DMS114 treated with DMSO at 0.1 percent for 48 hours (cell line): ENCODE results near the gene UBE3D.

Source experiments
- DNase-seq: peaks from one replicate; lab custom pipeline; 2025; ENCODE audit not compliant: unreplicated experiment; lab: John Stamatoyannopoulos, UW

UBE3D gene

DNA sequence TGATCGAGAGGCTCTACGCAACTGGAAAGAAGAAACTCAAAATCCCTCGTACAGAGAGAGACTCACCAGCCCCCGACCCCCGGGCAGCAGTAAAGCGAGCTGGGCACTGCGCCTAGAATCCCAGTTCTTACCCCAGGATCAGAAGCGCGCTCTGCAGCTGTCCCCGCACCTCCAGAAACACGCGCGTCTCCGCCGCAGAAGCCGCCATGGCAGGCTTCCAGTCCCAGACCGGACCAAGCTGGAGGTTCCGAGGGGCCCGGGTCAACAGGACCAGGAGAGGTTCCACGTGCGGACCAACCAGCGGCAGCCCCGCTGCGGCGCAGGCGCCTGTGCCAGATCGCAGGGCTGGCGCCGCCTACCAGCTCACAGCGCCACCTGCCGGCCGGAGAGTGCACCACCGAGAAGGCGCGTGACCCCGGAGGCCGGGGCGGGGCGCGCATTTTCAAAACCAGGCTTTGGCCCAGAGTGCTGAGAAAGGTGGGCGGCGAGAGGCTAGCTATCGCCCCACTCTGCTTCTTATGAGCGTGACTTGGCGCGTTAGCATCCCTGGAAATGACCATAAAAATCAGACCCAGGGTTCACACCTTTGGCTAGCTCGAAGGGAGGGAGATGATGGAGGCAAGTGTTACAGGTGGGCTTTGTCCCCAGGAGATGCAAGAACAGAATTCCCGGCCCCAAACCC is at the start of gene UBE3D:
Gene UBE3D (minus strand): TSS at position 331 of the 682 bp plus-strand sequence. CDS start 123 bp downstream, at position 208.
- peak; percentile 70 for DNase-seq

DNA sequence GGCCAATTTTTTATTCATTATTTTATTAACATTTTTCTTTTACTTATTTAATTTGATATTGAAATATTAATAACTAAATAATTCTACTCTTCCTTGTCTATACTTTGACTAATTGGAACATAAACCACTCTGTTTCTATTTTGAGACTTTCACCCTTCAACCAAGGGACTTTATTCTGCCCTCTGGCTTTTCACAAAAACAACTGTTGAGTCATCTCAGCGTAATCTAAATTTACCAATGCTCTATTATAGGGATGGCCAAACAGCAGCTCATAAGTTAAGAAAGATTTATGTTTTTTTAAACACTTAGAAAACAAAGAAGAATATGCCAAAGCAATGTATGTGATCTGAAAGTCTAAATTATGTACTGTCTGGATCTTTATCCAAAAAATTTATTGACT is 48.5 kb upstream of the UBE3D start:
- DNase-seq: no peak

- no peak for DNase-seq
Observed at GRCh38 chr6:83113258-83113657, 47.6 kb upstream of the UBE3D start.

DNA sequence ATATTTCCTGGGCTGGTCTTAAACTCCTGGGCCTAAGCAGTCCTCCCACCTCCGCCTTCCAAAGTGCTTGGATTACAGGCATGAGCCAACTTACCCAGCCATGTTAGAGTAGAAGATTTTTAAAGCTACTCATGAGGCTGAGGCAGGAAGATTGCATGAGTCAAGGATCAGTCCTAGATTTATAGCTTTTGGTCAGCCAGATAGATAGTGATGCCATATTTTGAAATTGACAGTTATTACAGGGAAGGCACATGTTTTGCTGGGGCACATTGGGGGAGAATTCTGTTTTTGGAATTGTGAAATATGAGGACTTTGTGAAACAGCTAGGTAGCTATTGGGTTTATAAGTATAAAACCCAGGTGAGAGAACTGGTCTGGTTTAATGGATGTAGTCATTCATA is 42.7 kb upstream of the UBE3D start:
- no peak for DNase-seq

DNA sequence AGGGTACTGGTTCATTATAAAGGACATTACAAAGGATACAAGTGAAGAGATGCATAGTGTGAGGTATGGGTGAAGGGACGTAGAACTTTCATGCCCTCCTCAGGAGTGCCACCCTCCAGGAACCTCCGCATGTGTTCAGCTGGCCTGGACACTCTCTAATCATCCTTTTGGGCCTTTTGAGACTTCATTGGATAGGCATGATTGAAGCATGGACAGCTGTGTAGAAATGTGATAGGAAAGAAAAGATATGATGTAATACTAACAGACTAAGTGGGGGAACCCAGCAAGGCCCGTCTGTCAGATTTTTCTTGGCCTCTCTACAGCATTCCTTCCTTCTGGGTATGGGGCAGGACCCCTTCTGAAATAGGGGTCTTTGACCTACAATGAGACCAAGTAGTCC is 32.9 kb upstream of the UBE3D start:
- no peak for DNase-seq

DNA sequence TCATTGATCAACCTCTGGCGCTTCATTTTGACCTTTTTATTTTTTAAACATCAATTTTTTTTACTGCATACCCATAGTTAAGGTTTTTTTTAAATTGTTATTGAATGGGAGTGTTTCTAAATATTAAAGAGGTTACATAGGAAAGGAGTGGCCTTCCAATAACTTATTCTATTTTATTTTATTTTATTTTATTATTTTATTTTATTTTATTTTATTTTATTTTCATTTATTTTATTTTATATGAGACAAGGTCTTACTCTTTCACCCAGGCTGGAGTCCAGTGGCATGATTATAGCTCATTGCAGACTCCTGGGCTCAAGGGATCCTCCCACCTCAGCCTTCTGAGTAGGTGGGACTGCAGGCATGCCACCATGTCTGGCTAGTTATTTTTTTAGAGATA is 32.0 kb upstream of the UBE3D start:
- DNase-seq: no peak

- DNase-seq: no peak
Observed at GRCh38 chr6:83097204-83097603, 31.6 kb upstream of the UBE3D start.

- DNase-seq: no peak
Observed at GRCh38 chr6:83096791-83097190, 31.1 kb upstream of the UBE3D start.

DNA sequence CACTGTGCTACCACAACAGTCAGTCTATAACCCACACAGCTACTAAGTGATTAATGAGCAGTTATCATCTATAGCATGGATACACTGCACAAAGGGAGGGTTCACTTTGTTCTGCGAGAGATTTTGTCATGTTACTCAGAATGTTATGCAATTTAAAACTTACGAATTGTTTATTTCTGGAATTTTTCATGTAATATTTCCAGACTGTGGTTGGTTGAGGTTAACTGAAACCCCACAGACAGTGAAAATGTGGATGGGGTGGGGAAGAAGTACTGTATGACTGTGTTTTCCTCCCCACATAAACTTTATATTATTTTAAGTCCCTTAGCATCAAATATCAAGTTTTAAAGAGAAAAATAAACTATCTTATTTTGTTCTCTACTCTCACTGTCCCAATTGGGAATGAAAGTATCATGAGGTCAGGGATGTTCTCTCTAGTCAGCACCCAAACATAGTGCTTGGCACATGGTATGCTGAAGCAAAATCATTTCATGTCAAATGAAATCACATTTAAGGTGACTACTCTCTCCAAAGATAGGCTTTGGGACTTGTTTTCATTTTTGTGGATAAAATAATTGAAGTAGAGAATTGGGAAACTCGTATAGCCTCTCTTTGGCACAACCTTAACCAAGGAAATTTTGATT is 27.2 kb upstream of the UBE3D start:
- no peak for DNase-seq

DNA sequence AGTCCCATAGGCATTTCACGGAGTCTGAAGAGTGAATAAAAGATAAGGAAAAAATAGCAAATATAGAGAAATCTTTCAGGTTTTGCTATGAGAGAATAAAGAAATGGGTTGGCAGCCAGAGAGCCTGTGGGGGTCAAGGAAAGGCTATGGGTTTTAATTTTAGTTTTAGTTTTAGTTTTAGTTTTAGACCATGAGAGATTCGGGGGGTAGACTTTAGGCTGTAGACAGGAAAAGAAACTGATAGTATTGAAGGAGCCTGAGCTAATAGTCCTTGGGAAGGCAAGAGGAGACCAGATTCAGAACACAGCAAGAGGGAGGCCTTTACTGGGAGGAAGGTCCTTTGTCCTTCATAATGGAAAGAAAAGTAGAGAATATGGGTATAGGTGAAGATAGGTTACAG is 21.1 kb upstream of the UBE3D start:
- DNase-seq: no peak

DNA sequence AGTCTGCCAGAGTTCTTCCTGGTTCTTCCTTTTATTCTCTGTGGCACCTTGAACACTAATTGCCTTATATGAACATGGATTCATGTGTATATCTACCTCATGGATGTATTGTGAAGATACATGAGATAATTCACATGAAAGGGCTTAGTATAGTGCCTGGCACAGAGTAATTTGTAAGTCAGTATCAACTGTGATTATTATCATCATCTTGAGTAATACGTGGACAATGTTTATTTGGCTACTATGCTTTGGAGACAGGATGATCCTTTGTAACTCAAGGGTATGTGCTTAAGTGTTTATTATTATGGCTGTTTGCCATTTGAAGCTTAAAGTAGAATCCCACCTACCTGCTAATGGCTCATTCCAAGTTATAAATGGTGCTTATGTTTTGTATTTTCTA is 17.8 kb upstream of the UBE3D start:
- no peak for DNase-seq

DNA sequence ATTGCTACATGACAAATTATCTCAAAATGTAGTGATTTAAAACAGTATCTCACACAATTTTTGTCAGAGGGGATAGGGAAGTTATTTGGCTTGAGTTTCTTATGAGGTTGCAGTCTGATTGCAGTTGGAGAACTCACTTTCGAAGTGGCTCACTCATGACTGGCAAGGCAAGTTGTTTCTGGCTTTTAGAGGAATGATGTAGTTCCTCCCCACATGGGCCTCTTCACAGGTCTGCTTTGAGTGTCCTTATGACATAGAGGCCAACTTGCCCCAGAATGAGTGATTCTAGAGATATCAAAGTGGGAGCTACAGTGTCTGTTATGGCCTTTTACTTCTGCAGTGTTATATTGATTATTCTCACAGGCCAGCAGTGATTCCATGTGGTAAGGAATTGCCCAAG is 8.0 kb upstream of the UBE3D start:
- DNase-seq: no peak

DNA sequence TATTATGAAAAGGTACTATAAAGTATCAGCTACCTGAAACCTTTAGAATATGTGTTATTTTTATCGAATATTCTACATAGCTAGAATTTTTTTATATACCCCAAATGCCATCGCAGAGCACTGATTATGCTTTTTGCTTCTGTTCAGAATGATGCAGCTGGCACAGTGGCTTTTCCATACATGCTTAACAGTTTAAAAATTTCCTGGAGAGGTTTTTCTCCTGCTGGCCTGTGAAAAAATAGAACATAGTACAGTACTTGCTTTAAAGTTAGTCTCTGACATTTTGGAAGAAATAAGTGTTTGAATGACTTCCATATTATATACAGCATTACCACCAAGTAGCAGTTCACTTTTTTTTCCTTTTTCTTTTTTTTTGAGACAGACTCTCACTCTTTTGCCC is 7.1 kb upstream of the UBE3D start:
- no peak for DNase-seq

DNA sequence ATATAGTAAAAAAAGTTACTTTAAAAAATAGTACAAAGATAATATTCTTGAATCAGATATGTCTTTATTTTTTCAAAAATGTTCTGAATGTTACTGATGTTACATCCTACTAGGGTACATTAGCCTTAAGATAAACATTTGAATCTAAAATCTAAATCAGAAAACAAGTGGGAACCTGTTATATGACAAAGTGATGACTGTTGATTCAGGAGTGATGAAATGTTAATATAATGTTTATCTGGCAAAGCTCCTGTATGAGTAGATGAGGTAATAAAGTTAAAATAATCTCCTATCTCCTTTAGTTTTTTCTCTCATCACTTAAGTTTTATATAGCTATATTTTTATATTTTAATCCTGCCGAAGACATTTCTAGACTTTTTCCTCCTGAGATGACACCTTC is 6.1 kb upstream of the UBE3D start:
- no peak for DNase-seq

DNA sequence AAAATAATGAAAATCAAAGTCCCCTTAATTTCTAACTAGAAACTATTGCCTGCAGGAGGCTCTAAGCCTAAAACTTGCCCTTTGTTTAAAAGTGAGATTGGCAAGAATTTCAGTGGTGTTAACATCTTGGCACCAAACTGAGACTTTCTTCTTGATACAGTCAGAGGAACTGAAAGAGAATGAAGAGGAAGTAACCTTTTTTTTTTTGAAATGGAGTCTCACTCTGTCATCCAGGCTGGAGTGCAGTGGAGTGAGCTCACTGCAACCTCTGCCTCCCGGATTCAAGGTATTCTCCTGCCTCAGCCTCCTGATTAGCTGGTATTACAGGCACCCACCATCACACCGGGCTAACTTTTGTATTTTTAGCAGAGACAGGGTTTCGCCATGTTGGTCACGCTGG is 5.4 kb upstream of the UBE3D start:
- no peak for DNase-seq

DNA sequence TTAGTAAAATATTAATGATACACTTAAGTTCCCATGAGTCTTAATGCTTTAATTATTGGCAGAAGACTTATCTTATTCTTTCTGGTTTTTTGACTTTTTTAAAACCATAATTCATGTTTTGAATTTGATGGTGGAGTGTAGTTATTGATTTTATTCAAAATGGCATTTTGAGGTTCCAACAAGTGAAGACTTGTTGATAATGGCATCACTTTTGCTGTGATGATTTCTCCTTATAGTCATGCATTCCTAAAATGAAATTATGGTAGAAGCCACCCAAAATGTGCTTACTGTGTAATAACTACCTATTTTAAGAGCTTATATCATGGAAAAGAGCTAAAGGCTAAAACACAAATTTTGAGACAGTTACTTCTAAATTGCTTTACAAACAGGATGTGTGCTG is 4.0 kb upstream of the UBE3D start:
- no peak for DNase-seq

- DNase-seq: no peak
Observed at GRCh38 chr6:83068616-83069015, 3.0 kb upstream of the UBE3D start.

DNA sequence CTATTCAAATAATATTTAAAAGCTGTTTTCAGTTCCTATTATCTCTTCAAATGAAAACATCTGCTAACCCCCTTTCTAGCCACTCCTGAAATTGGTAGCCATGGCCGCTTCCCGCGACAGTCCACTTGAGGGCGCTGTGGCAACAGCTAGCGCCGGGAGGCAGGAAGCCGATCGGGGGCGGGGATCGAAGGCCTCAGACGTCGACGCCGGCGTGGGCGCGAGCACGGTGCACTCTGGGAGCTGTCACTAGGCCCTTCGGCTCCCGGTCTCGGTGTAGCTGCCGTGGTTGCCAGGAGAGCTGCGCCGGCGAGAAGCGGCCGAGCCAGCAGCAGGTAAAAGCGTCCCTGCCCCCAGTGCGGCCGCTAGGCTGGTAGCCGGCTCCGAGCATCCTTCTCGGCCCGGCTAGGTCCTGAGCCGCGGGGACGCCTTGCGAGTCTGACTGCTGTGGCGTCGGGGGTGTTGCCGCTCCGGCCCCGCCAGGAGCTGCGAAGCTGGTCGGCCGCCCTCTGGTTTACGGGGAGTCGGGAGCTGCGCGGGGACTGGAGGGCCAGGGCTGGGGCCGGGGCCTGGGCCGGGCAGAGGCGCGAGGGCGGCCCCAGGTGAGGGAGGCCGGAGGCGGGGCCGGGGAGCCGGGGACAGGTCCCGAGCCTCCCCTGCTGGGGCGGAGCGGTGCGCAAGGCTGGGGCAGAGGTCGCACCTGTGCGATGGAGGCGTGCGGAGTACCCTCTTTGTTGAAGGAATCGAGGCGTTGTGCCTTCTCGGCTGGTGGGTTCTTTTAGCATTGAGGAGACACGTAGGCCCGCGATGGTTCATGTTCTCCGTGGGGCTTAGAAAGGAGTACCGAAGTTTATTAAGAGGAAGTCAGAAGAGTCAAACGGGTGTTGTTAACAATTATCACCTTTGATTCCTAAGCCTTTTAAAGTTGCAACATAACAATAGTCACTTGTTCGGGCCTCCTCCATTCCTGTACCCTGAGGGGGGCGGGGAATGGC is 2.1 kb upstream of the UBE3D start, which contains the start of gene DOP1A:
Gene DOP1A (plus strand): TSS at position 224 of the 992 bp plus-strand sequence. CDS start 29,307 bp downstream, outside the sequence.
- DNase-seq: peak; percentile 92

- no peak for DNase-seq
Observed at GRCh38 chr6:83062225-83062624, 3.4 kb downstream of the UBE3D start.

DNA sequence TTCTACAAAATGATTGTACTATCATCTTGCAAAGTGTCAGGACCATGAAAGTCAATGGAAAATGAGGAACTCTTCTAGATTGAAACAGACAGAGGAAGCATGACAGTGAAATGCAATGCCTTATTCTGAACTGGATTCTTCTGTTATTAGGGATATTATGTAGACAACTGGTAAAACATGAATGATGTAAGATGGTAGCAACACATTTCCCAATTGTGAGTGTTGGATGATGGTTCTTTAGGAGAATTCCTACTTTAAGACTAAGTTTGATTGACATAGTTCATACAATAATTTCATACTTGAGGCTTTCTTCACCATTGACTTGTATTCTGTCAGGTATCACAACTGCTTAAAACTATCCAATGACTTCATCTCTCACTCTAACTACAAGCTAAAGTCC is 4.5 kb downstream of the UBE3D start:
- DNase-seq: no peak

DNA sequence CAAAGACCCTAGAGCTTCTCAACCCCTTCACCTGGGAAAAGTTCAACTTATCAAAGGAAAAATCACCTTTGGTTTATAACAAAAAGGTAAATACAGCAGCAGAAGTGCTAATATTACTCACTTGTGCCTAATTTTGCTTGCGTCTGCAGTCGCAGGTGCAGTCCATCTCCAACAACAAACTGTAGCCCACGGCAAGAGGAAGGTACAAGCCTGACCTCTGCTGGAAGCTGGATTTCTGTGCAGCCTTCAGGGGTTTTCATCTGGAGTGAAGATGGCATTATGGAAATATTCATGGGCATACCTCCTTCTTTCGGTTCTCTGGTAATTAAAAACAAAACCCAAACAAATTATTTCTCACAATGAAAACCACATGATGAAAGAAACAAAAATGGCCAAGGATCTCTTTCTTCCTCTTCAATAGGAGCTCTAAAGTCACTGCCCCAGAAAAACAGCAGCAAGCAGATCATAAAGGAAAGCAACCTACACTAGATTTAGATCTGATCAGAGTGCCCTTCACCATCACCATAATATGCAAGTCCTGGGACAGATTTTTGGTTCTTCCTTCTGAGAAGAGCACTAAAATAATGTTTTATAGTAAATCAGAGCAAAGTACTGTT is 7.8 kb downstream of the UBE3D start:
- peak; percentile 6 for DNase-seq
